SH-SY5Y (cell line): ENCODE data around the gene PHLPP1.

Experiments
- GATA2 ChIP-seq: IDR thresholded peaks from 2 replicates; pipeline ENCODE4 v1.6.1; 2011; ENCODE audit warnings: mild to moderate bottlenecking, low read depth, low read length
- GATA3 ChIP-seq: IDR thresholded peaks from 2 replicates; pipeline ENCODE4 v1.6.1; 2011; ENCODE audit warnings: low read depth, mild to moderate bottlenecking, low read length, moderate library complexity

PHLPP1 gene

GRCh38 chr18:62825382-62825781 is 110.0 kb downstream of the PHLPP1 start:
- no peak for TF ChIP-seq GATA2
- no peak for TF ChIP-seq GATA3

GRCh38 chr18:62827397-62827796 is 112.1 kb downstream of the PHLPP1 start:
- no peak for TF ChIP-seq GATA2

GRCh38 chr18:62828091-62828640 is 112.8 kb downstream of the PHLPP1 start:
- no peak for TF ChIP-seq GATA3
- TF ChIP-seq GATA2: no peak

GRCh38 chr18:62828852-62829251 is 113.5 kb downstream of the PHLPP1 start:
- TF ChIP-seq GATA3 (no peak), GATA2 (no peak)

- TF ChIP-seq GATA2: no peak
- TF ChIP-seq GATA3: no peak
These were observed 114.6 kb downstream of the PHLPP1 start for GRCh38 chr18:62829936-62830335.

- TF ChIP-seq GATA2: peak; percentile 43; the same call in 1 of the 2 replicates
- TF ChIP-seq GATA3: peak; percentile 62; the same call in 1 of the 2 replicates
These were observed 116.9 kb downstream of the PHLPP1 start for GRCh38 chr18:62832282-62832681.

GRCh38 chr18:62833494-62833893 is 118.2 kb downstream of the PHLPP1 start:
- TF ChIP-seq GATA3 (no peak), GATA2 (no peak)

- TF ChIP-seq GATA2 (no peak), GATA3 (no peak)
These were observed 119.4 kb downstream of the PHLPP1 start for GRCh38 chr18:62834715-62835114.

- TF ChIP-seq GATA2 (no peak), GATA3 (no peak)
These were observed 121.7 kb downstream of the PHLPP1 start for GRCh38 chr18:62837011-62837410.

- no peak for TF ChIP-seq GATA3
- TF ChIP-seq GATA2: no peak
These were observed 123.2 kb downstream of the PHLPP1 start for GRCh38 chr18:62838475-62839098.

GRCh38 chr18:62839874-62840713 is 124.8 kb downstream of the PHLPP1 start:
- no peak for TF ChIP-seq GATA3
- no peak for TF ChIP-seq GATA2

- TF ChIP-seq GATA3 (no peak), GATA2 (no peak)
These were observed 126.1 kb downstream of the PHLPP1 start for GRCh38 chr18:62841405-62841804.

GRCh38 chr18:62842898-62843297 is 127.6 kb downstream of the PHLPP1 start:
- TF ChIP-seq GATA3 (no peak), GATA2 (no peak)

GRCh38 chr18:62844850-62845643 is 129.7 kb downstream of the PHLPP1 start:
- TF ChIP-seq GATA3: no peak
- no peak for TF ChIP-seq GATA2
